Spleen (tissue), 11 donors: Measurements from ENCODE around the gene TAS2R40. TPM values are rescaled to one million over a fixed set of nuclear protein-coding genes. Genes with fewer than 3 reads are reported as not detected.
A peak's percentile ranks its signal among the peaks of the same experiment; 100 is the strongest.

ENCODE experiments used
- DNase-seq: peaks from one replicate; pipeline ENCODE4 v3.0.0-alpha.2; 2020
- H3K27ac ChIP-seq, 8 donors: fragments of 200-600 bp; sonication (generic) in 7 of 8; 1 replicate in 4 of 8; 2 replicates in 4 of 8; pipeline versions ENCODE4 v1.5.0 to v1.8.0; 2016 to 2021; ENCODE audit warnings: inconsistent platforms in 4 of 8, mild to moderate bottlenecking in 4 of 8, moderate library complexity in 1 of 8
- H3K27me3 ChIP-seq, 7 donors: fragments of 200-600 bp; sonication (generic) in 6 of 7; replicated peaks in 1 of 7; 1 replicate in 4 of 7; 2 replicates in 3 of 7; pipeline versions ENCODE4 v1.5.0 to v1.8.0; 2016 to 2021; ENCODE audit warnings: inconsistent platforms in 3 of 7, mild to moderate bottlenecking in 1 of 7
- H3K36me3 ChIP-seq, 6 donors: fragments of 200-600 bp; sonication (generic) in 5 of 6; 1 replicate in 4 of 6; 2 replicates in 2 of 6; pipeline versions ENCODE4 v1.5.0 to v1.8.0; 2016 to 2021; ENCODE audit warnings: inconsistent platforms in 2 of 6
- H3K4me1 ChIP-seq, 6 donors: fragments of 200-600 bp; sonication (generic) in 5 of 6; 1 replicate in 3 of 6; 2 replicates in 3 of 6; pipeline versions ENCODE4 v1.5.0 to v1.8.0; 2016 to 2021; ENCODE audit warnings: inconsistent platforms in 3 of 6
- H3K4me3 ChIP-seq, 8 donors: fragments of 200-600 bp; sonication (generic) in 7 of 8; 1 replicate in 4 of 8; 2 replicates in 4 of 8; pipeline versions ENCODE4 v1.5.0 to v1.8.0; 2016 to 2021; ENCODE audit warnings: inconsistent platforms in 4 of 8, mild to moderate bottlenecking in 4 of 8, moderate library complexity in 2 of 8
- H3K9me3 ChIP-seq, 8 donors: fragments of 200-600 bp; sonication (generic) in 7 of 8; 1 replicate in 4 of 8; 2 replicates in 4 of 8; pipeline versions ENCODE4 v1.5.0 to v1.8.0; 2016 to 2021; ENCODE audit warnings: inconsistent platforms in 4 of 8
- POLR2A ChIP-seq, 3 donors: fragments of 450-650 bp; IDR thresholded peaks; one replicate each; pipeline ENCODE4 v1.5.1; 2017; ENCODE audit warnings: antibody characterized with exemption in 3 of 3, mild to moderate bottlenecking in 1 of 3
- POLR2AphosphoS5 ChIP-seq, 3 donors: sonication (generic); formaldehyde crosslinking; IDR thresholded peaks; one replicate each; pipeline ENCODE4 v1.5.1; 2017; ENCODE audit warnings: antibody characterized with exemption in 3 of 3
- WGBS, 5 donors: extraction: QIAGEN DNeasy Blood & Tissue Kit in 3 of 5; methylation state at CpG; one replicate each; pipeline versions ENCODE4 v1.1.5 to v1.1.7; 2013 to 2018; 5-methylcytosine and 5-hydroxymethylcytosine counted together
- intact Hi-C: fragments of 100-400 bp; cut with DNase I; formaldehyde crosslinking; loops from one replicate; pipeline ENCODE4 v1.15.0; 2023; ENCODE audit warnings: low total_unique reads
- polyA plus RNA-seq, 3 donors: library from polyadenylated mRNA; stranded (reverse); fragments of 200-250 nt; gene quantifications; one replicate each; pipeline ENCODE4 v1.2.1, GENCODE V29; 2013
- small RNA-seq, 4 donors: library from RNA; depleted of rRNA; stranded (forward); fragments of <200 nt; gene quantifications; one replicate each; pipeline ENCODE3, GENCODE V24; 2016
- total RNA-seq, 7 donors: library from RNA; depleted of rRNA in 3 of 7; stranded (reverse); fragments of >200 nt in 3 of 7; fragmentation: NEBNext Ultra II Directional in 4 of 7; extraction: Animal tissue kit (Norgen Biotek cat#: 25700) in 4 of 7; gene quantifications; one replicate each; pipeline versions ENCODE4 v1.1.0 to v1.2.1, GENCODE V29; 2016 to 2021
- TF ChIP-seq, protein P1 (sequence below), 11 experiments: fragments of 200-600 bp in 7 of 11; fragments of 450-650 bp in 4 of 11; sonication (generic) in 4 of 11; IDR thresholded peaks in 8 of 11; conservative IDR thresholded peaks in 3 of 11; 1 replicate in 7 of 11; 2 replicates in 4 of 11; pipeline versions ENCODE4 v1.4.0 to v1.8.0; 2016 to 2021; ENCODE audit warnings: antibody characterized with exemption in 11 of 11, inconsistent platforms in 4 of 11, mild to moderate bottlenecking in 1 of 11
- donor health status: healthy with polysubstance abuse.
- donor health status: DM: no; HTN: no; CAD: no; lungs with moderate emphysema.
- donor health status: DM: no; HTN: no; CAD: no.
- donor health status: Bipolar disorder and iron deficiency.
- donor health status: healthy.
- donor health status: DM: no; HTN: no; CAD: no.
- donor health status: DM: yes; HTN: yes; CAD: no.

The TAS2R40 gene
- total and polyA plus RNA-seq, 10 donors, result not detected

DNA sequence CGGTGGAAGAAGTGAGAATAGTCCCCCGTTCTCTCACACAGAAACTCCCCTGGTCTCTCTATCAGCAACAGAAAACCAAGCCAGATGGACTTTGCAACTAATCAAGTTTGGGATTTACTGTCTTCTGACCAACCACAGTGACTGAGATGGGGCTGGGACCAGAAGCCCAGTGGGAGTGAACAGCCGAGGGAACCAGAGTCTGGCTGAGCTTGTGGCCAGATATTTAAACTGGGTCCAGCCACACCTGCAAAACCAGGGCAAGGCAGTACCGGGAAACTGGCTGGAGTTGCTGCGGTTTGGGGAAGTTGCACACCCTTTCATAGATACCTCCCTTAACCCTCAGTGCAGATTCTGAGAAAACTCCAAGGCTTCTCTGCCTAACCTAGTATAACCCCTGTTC is 47.4 kb downstream of the TAS2R40 start:
- Histone ChIP-seq H3K27me3 (no peaks in the 10 kb centered on the region), H3K4me1 (peaks cover 13 to 47% (median 19%) of the 10 kb centered on the region in 6 donors), H3K27ac (peak overlapping the region in 2 of 8 donors; percentile 21 to 25), H3K9me3 (no peaks in the 10 kb centered on the region), H3K36me3 (peaks cover 0 to 76% (median 42%) of the 10 kb centered on the region in 6 donors), H3K4me3 (no peak overlapping the region)
- intact Hi-C loops, result no loop called here
- TF ChIP-seq, protein P1, sequence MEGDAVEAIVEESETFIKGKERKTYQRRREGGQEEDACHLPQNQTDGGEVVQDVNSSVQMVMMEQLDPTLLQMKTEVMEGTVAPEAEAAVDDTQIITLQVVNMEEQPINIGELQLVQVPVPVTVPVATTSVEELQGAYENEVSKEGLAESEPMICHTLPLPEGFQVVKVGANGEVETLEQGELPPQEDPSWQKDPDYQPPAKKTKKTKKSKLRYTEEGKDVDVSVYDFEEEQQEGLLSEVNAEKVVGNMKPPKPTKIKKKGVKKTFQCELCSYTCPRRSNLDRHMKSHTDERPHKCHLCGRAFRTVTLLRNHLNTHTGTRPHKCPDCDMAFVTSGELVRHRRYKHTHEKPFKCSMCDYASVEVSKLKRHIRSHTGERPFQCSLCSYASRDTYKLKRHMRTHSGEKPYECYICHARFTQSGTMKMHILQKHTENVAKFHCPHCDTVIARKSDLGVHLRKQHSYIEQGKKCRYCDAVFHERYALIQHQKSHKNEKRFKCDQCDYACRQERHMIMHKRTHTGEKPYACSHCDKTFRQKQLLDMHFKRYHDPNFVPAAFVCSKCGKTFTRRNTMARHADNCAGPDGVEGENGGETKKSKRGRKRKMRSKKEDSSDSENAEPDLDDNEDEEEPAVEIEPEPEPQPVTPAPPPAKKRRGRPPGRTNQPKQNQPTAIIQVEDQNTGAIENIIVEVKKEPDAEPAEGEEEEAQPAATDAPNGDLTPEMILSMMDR (IDR thresholded peaks at IDR 0.05 in 8 of 11, conservative IDR thresholded peaks at IDR 0.05 in 3 of 11), result no peak
- DNase-seq, result no peak
- 46 to 80% (median 66%) methylated on average over 4 to 5 of the region's 5 CpGs for WGBS, 5 donors

DNA sequence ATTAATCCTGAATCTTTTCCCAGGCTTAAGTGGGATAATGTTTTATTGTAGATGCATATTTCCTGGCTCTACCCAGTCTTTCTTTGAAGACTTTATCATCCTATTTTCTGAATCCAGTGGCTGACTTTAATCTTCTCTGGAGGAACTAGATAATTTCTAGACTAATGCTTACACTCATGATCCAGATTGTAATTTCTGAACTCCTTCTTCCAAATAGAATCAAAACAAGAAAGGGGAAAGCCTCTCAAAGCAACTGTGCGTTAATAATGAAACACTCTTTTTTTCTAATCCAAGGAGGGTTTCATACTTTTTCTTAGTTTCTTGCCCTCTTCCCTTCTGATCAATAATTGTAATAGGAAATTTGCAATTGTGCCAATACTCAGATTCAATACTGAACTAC is 49.4 kb downstream of the TAS2R40 start:
- H3K27me3 ChIP-seq, result no peaks in the 10 kb centered on the region
- no peak for DNase-seq
- no peaks in the 10 kb centered on the region for H3K9me3 ChIP-seq
- no peak for TF ChIP-seq POLR2AphosphoS5 (IDR thresholded peaks at IDR 0.05)
- no peak for TF ChIP-seq POLR2A (IDR thresholded peaks at IDR 0.05)
- TF ChIP-seq, protein P1 (IDR thresholded peaks at IDR 0.05 in 8 of 11, conservative IDR thresholded peaks at IDR 0.05 in 3 of 11), result no peak
- no peak overlapping the region for H3K4me3 ChIP-seq
- intact Hi-C loops, result no loop called here
- H3K27ac ChIP-seq, result no peak overlapping the region
- 71 to 97% (median 79%) methylated on average over 1 of the region's 1 CpG for WGBS, 5 donors
- H3K4me1 ChIP-seq, result peaks cover 0 to 27% (median 0%) of the 10 kb centered on the region in 6 donors
- peaks cover 0 to 59% (median 41%) of the 10 kb centered on the region in 6 donors for H3K36me3 ChIP-seq

Small RNAs within 50 kb of the gene (small RNA-seq; reads per million reads assigned to genes)
- gene AC073342.3, result 0 reads per million in 4 donors

Other genes with a start within 250 kb of the TAS2R40 start
- under 1 TPM in 1 of 7 donors, not detected in 6; 0.64 TPM for gene OR9A2, start 194.9 kb upstream of the TAS2R40 start, total RNA-seq
- gene OR9A2, start 194.9 kb upstream of the TAS2R40 start, polyA plus RNA-seq, result not detected
- not detected for gene OR6V1, start 169.7 kb upstream of the TAS2R40 start, total RNA-seq
- gene OR6V1, start 169.7 kb upstream of the TAS2R40 start, polyA plus RNA-seq, result not detected
- gene PIP, start 90.0 kb upstream of the TAS2R40 start, total RNA-seq, result not detected
- not detected for gene PIP, start 90.0 kb upstream of the TAS2R40 start, polyA plus RNA-seq
- gene TAS2R39, start 38.6 kb upstream of the TAS2R40 start, total RNA-seq, result not detected
- gene TAS2R39, start 38.6 kb upstream of the TAS2R40 start, polyA plus RNA-seq, result not detected
- 100 to 1,000 TPM; 194 to 247 (median 231) TPM for gene GSTK1, start 41.4 kb downstream of the TAS2R40 start, total RNA-seq
- 100 to 1,000 TPM; 162 to 182 (median 178) TPM for gene GSTK1, start 41.4 kb downstream of the TAS2R40 start, polyA plus RNA-seq
- 1 to 10 TPM in 4 of 7 donors, under 1 TPM in 3; 0.60 to 2.0 (median 1.2) TPM for gene TMEM139, start 62.9 kb downstream of the TAS2R40 start, total RNA-seq
- 1 to 10 TPM in 1 of 3 donors, under 1 TPM in 2; 0.52 to 2.3 (median 0.70) TPM for gene TMEM139, start 62.9 kb downstream of the TAS2R40 start, polyA plus RNA-seq
- gene CASP2, start 66.3 kb downstream of the TAS2R40 start, total RNA-seq, result 10 to 100 TPM; 32.7 to 51.0 (median 43.8) TPM
- gene CASP2, start 66.3 kb downstream of the TAS2R40 start, polyA plus RNA-seq, result 10 to 100 TPM in 2 of 3 donors, 1 to 10 TPM in 1; 9.9 to 14.5 (median 12.2) TPM
- under 1 TPM in 4 of 7 donors, not detected in 3; 0.07 to 0.54 (median 0.26) TPM for gene CLCN1, start 94.1 kb downstream of the TAS2R40 start, total RNA-seq
- gene CLCN1, start 94.1 kb downstream of the TAS2R40 start, polyA plus RNA-seq, result under 1 TPM; 0.06 to 0.08 (median 0.07) TPM
- 1 to 10 TPM in 1 of 7 donors, under 1 TPM in 6; 0.20 to 1.4 (median 0.74) TPM for gene FAM131B, start 140.7 kb downstream of the TAS2R40 start, total RNA-seq
- gene FAM131B, start 140.7 kb downstream of the TAS2R40 start, polyA plus RNA-seq, result under 1 TPM; 0.04 to 0.10 (median 0.09) TPM
- 100 to 1,000 TPM; 104 to 439 (median 211) TPM for gene ZYX, start 159.3 kb downstream of the TAS2R40 start, total RNA-seq
- 10 to 100 TPM; 50.3 to 95.6 (median 53.6) TPM for gene ZYX, start 159.3 kb downstream of the TAS2R40 start, polyA plus RNA-seq
- 1 to 10 TPM; 1.3 to 4.5 (median 3.8) TPM for gene EPHA1, start 186.8 kb downstream of the TAS2R40 start, total RNA-seq
- gene EPHA1, start 186.8 kb downstream of the TAS2R40 start, polyA plus RNA-seq, result 1 to 10 TPM in 2 of 3 donors, under 1 TPM in 1; 0.80 to 1.5 (median 1.1) TPM
- 1 to 10 TPM in 2 of 7 donors, under 1 TPM in 3, not detected in 2; 0.30 to 2.2 (median 0.85) TPM for gene TAS2R60, start 221.4 kb downstream of the TAS2R40 start, total RNA-seq
- not detected for gene TAS2R60, start 221.4 kb downstream of the TAS2R40 start, polyA plus RNA-seq